Fibroblast of skin of abdomen (primary cell): Measurements from ENCODE around the gene KPNA4. TPM values are rescaled to one million over a fixed set of nuclear protein-coding genes. Genes with fewer than 3 reads are reported as not detected.
"Not testable (repeated sequence)": the region's sequence is repeated elsewhere in the genome, so short reads cannot be mapped to it uniquely, and the experiment has no call there.

ENCODE experiments used
- DNase-seq: peaks from one replicate; pipeline ENCODE4 v3.0.0-alpha.2; 2013
- polyA plus RNA-seq, 2 experiments: library from polyadenylated mRNA; unstranded; fragments of 120-200 nt; gene quantifications; one replicate each; pipeline ENCODE4 v1.2.1, GENCODE V29; 2013; ENCODE audit not compliant: insufficient read length in 2 of 2

Gene KPNA4
- 72.4 TPM for polyA plus RNA-seq (2013, experiment 1 of 2; ENCODE audit: insufficient read length)
- 71.9 TPM for polyA plus RNA-seq (2013, experiment 2 of 2; ENCODE audit: insufficient read length)

DNA sequence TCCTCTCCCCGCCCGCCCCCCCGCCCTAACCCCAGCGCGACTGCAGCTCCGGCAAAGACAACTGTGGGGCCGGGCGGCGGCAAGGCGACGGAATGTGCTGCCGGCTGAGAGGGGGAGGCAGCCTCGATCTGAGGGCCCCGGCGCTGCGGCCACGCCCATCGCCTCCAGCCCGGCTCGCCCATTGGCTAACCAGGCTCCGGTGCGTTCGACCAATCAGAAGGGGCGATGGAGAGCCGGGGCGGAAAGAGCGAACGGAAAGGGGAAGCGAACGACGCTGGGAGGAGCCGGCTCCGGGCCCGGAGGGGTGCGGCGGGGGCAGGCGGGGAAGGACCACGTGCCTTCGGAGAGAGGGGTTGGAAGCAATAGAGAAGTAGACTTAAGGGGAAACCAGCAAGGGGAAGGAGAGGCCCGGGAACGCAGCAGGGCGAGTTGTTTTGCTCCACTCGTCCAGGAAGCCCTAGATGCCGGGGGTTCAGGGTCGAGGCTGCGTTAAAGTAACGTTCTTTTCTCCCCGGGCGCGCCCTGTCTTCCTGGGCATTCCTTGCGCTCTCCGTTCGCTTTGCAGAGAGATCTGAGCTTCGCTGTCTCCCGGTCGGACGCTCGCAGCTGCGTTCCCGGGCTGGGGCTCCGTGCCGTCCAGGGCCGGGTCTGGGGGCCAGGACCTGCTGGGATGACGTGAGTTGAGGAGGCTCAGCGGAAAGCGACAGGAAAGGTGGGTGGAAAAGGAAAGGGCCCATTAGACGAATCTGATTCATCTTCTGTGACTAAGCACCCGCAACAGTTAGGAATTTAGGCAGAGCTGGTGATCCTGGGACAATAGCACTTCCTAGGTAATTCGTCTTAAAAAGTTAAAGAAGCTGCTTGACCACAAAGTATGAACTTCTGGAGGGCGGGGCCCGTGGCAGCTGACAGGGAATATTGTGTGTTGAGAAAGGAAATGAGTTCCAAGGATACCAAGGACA lies at the start of gene KPNA4:
KPNA4 (minus strand) TSS at position 130 of the 962 bp plus-strand sequence. CDS start 289 bp downstream, outside the sequence.
- peak; percentile 98 for DNase-seq

DNA sequence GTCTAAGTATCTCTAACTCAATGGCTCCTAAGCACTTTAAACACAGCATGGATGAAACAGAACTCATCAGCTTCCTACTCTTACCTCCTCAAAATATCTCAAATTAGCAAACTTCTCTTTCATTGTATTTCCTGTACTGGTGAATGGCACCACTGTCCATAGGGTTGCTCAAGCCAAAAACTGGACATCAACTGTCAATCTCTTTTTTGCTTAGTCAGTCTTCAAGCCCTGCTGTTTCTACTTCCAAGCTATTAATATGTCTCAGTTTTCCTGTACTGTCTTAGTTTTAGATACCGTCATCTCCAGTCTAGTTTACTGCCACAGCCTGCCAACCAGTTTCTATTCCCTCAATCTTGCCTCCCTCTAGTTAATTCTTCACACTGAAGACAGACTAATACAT lies 48.3 kb upstream of the KPNA4 start:
- no peak for DNase-seq

- peak; percentile 4 for DNase-seq
Observed at GRCh38 chr3:160612386-160613075, 47.2 kb upstream of the KPNA4 start.

DNA sequence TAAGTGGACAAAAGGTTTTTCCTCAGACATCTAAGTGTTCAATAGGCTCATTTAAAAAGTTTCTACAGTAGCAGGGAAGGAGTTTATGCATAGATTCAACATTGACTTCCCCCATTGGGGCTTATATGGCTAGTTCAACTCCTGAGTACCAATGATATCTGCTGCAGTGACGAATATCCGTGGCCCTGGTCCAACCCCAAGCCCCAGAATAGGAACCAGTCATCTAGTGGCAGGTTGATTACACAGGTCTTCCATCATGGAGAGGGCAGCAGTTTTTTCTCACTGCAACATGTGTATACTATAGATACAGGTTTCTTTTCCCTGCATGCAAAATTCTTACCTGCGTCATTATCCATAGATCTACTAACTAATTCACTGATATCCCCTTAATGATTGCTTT lies 45.8 kb upstream of the KPNA4 start:
- DNase-seq: no peak

GRCh38 chr3:160608870-160609269 lies 43.5 kb upstream of the KPNA4 start:
- DNase-seq: no peak

GRCh38 chr3:160607826-160608225 lies 42.5 kb upstream of the KPNA4 start:
- DNase-seq: peak; percentile 13

GRCh38 chr3:160605315-160605714 lies 39.9 kb upstream of the KPNA4 start:
- no peak for DNase-seq

- not testable (repeated sequence) for DNase-seq
Observed at GRCh38 chr3:160603845-160604244, 38.5 kb upstream of the KPNA4 start.

DNA sequence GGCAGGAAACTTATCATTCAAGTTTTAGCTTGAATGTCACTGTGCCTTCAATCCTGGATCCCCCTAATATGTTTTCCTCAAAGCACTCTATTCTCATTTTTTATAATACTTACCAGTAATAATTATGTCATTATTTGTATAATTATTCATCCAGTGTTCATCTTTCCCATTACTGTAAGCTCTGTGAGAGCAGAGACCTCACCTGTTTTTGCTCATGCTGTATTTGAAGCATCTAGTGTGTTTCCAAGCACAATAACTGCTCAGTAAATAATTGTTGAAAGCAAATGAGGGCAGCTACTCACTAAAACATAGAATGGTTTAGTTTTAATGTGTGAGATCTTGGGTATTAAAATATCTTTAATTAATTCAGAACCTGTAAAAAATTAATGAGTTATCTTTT lies 36.9 kb upstream of the KPNA4 start:
- DNase-seq: no peak

- no peak for DNase-seq
Observed at GRCh38 chr3:160601288-160601687, 35.9 kb upstream of the KPNA4 start.

DNA sequence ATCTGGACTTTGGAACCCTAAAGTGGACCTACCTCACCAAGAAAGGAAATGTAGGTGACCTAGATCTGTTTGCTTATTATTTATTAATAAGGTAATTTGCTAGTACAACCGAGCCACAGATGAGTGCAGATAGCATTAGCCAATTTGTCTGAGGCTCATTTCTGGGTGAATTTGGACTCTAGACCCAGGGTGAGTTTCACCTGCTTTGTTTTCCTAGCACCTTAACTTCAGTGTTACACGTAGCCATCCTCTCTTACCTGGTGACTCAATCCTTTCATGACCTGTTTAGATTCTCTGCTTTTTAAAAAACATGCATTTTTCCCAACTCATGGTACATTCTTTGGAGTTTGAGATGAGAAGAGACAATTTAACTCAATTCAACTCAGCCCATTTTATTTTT lies 33.5 kb upstream of the KPNA4 start:
- DNase-seq: no peak

DNA sequence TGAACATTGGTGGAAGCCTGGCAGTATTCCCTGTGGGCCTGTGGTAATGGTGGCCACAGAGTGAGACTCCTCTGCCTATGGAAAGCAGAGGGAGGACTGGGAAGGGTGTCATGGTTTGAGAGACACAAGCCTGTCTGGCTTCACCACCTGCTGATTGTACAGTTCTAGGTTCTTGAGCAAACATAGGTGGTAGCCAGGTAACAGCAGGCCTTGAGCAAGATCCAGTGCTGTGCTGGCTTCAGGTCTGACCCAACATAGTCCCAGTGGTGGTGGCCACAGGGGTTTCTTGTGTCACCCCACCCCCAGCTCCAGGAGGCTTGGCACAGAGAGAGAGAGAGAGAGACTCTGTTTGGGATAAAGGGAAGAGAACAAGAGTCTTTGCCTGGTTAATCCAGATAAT lies 22.7 kb upstream of the KPNA4 start:
- no peak for DNase-seq

- DNase-seq: no peak
Observed at GRCh38 chr3:160587105-160587504, 21.7 kb upstream of the KPNA4 start.

DNA sequence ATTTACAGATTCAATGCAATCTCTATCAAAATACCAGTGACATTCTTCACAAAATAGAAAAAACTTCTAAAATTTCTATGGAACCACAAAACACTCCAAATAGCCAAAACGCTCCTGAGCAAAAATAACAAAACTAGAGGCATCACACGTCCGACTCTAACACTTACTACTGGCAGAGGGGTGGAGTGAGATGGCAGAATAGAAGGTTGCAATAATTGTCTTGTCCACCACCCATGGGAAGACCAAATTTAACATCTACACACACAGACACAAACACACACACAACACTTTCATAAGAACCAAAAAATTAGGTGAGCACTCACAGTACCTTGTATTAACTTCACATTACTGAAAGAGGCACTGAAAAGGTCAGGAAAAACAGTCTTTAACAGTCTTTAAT lies 21.3 kb upstream of the KPNA4 start:
- no peak for DNase-seq

GRCh38 chr3:160583451-160583850 lies 18.1 kb upstream of the KPNA4 start:
- DNase-seq: no peak

- no peak for DNase-seq
Observed at GRCh38 chr3:160580938-160581337, 15.6 kb upstream of the KPNA4 start.

DNA sequence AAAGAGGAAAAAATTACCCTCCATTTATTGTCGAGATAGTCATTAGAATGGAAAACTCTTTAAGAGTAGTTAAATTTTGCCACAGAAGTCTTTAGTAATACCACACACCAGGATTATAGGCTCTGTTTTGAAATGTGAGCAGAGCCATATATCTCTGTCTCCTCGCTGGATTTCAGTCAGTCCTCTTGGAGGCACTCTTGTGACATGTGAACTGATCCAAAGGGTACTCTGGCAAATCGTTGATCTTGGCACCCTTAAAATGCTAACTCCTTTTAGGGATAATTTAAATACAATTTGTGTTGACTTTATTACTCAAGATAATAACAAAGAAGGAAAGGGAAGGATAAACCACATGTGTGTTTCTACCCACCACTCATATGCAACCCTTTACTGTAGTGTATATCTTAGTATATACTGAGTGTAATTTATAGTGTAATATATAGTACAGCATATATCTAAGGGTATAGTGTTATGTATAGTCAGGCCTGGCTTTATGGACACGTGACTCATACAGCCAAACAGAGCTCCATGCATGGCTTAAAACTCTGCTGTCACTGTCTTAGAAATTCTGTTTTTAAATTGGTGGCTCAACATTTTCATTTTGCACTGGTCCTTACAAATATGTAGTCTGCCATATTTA lies 12.3 kb upstream of the KPNA4 start:
- no peak for DNase-seq

- no peak for DNase-seq
Observed at GRCh38 chr3:160577093-160577492, 11.7 kb upstream of the KPNA4 start.

DNA sequence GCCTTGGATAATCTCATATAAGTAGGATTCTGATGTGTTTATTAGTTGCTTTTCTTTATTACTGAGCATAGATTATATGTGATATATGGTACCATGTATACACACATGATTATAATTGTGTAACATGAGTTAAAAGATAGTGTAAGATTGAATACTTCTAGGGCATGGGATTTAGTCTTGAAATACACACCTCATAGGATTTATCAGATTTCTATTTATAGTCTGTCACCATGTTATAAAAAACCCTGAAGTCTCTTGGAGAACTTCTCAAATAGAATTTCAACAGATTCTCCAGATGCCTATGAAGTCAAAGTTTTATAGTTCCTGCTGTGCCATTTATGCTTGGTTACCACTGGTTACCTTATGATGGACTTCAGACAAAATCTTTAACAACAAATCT lies 11.2 kb upstream of the KPNA4 start:
- DNase-seq: no peak

GRCh38 chr3:160575589-160575988 lies 10.2 kb upstream of the KPNA4 start:
- no peak for DNase-seq

DNA sequence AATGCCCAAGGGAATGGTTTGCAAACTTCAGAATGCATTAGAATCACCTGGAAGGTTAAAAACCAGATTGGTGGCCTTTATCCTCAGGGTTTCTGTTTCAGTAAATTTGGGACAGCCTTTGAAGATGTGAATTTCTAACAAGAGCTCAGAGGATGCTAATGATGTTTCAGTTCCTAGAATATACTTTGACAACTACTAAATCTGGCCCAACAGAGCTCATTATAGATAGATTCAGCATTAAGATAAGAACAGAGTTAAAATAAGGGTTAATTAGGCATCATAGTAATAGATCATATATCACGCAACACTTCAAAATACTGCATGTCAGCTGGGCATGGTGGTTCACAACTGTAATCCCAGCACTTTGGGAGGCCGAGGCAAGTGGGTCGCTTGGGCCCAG lies 9.3 kb upstream of the KPNA4 start:
- DNase-seq: no peak

DNA sequence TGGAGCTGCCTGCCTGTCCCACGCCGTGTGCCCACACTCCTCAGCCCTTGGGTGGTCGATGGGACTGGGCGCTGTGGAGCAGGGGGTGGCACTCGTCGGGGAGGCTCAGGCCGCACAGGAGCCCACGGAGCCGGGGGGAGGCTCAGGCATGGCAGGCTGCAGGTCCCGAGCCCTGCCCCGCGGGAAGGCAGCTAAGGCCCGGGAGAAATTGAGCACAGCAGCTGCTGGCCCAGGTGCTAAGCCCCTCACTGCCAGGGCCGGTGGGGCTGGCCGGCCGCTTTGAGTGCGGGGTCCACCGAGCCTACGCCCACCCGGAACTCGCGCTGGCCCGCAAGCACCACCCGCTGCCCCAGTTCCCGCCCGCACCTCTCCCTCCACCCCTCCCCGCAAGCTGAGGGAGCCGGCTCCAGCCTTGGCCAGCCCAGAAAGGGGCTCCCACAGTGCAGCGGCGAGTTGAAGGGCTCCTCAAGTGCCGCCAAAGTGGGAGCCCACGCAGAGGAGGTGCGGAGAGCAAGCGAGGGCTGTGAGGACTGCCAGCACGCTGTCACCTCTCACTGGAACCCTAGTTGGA lies 8.7 kb upstream of the KPNA4 start:
- not testable (repeated sequence) for DNase-seq
